H1 (cell line): ENCODE data around the gene NRXN3. TPM values are rescaled to one million over a fixed set of nuclear protein-coding genes. Genes with fewer than 3 reads are reported as not detected.

Experiments used
- CTCF ChIA-PET: fragments of 300-600 bp; sonication (Branson Sonifier 250); formaldehyde crosslinking; loops from one replicate; lab custom pipeline; 2021; ENCODE audit not compliant: partially characterized antibody; lab: Charles Lee
- POLR2A ChIA-PET: fragments of 300-600 bp; sonication (Branson Sonifier 250); formaldehyde crosslinking; loops from one replicate; lab custom pipeline; 2021; ENCODE audit warnings: inconsistent platforms; ENCODE audit not compliant: partially characterized antibody; lab: Charles Lee
- DNase-seq, 2 experiments: peaks; one replicate each; pipeline versions ENCODE4 v3.0.0 to v3.0.0-alpha.2; 2010 to 2022; ENCODE audit warnings: low spot score in 2 of 2, low read depth in 1 of 2, mixed read lengths in 1 of 2
- FAIRE-seq: peaks from 2 replicates; lab custom pipeline; 2011; peaks lifted over from hg19 to GRCh38; lab: Jason Lieb, UNC
- H2AFZ ChIP-seq: 2 replicates; pipeline ENCODE4 v1.8.1; 2012; ENCODE audit warnings: low read length, inconsistent platforms
- H2AK5ac ChIP-seq: 2 replicates; pipeline ENCODE4 v1.6.1; 2013; ENCODE audit warnings: low read depth, low read length
- H2BK120ac ChIP-seq: replicated peaks from 2 replicates; pipeline ENCODE3; 2013; ENCODE audit warnings: low read depth, low read length, inconsistent platforms
- H2BK12ac ChIP-seq: 2 replicates; pipeline ENCODE4 v1.6.1; 2013; ENCODE audit warnings: low read depth, low read length
- H2BK15ac ChIP-seq: 2 replicates; pipeline ENCODE4 v1.6.1; 2013; ENCODE audit warnings: low read length
- H2BK20ac ChIP-seq: 2 replicates; pipeline ENCODE4 v1.6.1; 2013; ENCODE audit warnings: low read length
- H2BK5ac ChIP-seq: 2 replicates; pipeline ENCODE4 v1.6.1; 2013; ENCODE audit warnings: low read depth, low read length
- H3K14ac ChIP-seq: 2 replicates; pipeline ENCODE4 v1.6.1; 2013; ENCODE audit warnings: inconsistent platforms; ENCODE audit not compliant: insufficient read length
- H3K18ac ChIP-seq: 2 replicates; pipeline ENCODE4 v1.6.1; 2013; ENCODE audit warnings: low read length; ENCODE audit errors: extremely low read depth
- H3K23ac ChIP-seq: 2 replicates; pipeline ENCODE4 v1.6.1; 2013; ENCODE audit warnings: inconsistent platforms; ENCODE audit not compliant: insufficient read length
- H3K23me2 ChIP-seq: 2 replicates; pipeline ENCODE4 v1.6.1; 2013; ENCODE audit warnings: low read depth, low read length
- H3K27ac ChIP-seq: 2 replicates; pipeline ENCODE4 v1.6.1; 2011; ENCODE audit warnings: low read depth, low read length, inconsistent platforms
- H3K27me3 ChIP-seq, 4 experiments: replicated peaks in 1 of 4; 1 replicate in 1 of 4; 2 replicates in 3 of 4; pipeline versions ENCODE4 v1.6.1 to v1.8.1; 2011 to 2013; ENCODE audit warnings: low read length in 3 of 4, mild to moderate bottlenecking in 3 of 4, inconsistent platforms in 2 of 4, mixed read lengths in 2 of 4, moderate library complexity in 1 of 4; ENCODE audit not compliant: control insufficient read depth in 3 of 4, insufficient read depth in 3 of 4; ENCODE audit errors: extremely low read depth in 1 of 4
- H3K36me3 ChIP-seq, 4 experiments: 2 replicates each; pipeline versions ENCODE4 v1.6.1 to v1.8.1; 2011 to 2013; ENCODE audit warnings: mild to moderate bottlenecking in 4 of 4, low read length in 3 of 4, moderate library complexity in 2 of 4, control low read depth in 1 of 4, inconsistent platforms in 1 of 4; ENCODE audit not compliant: insufficient read depth in 4 of 4, control insufficient read depth in 2 of 4
- H3K4ac ChIP-seq: replicated peaks from 2 replicates; pipeline ENCODE3; 2013; ENCODE audit warnings: low read length, low read depth, mixed read lengths, inconsistent platforms; ENCODE audit not compliant: insufficient read length
- H3K4me1 ChIP-seq, 4 experiments: replicated peaks in 1 of 4; 1 replicate in 1 of 4; 2 replicates in 3 of 4; pipeline versions ENCODE4 v1.6.1 to v1.8.1; 2011 to 2013; ENCODE audit warnings: low read length in 3 of 4, inconsistent platforms in 2 of 4, mixed read lengths in 1 of 4; ENCODE audit not compliant: insufficient read depth in 4 of 4, control insufficient read depth in 3 of 4
- H3K4me2 ChIP-seq, 2 experiments: 2 replicates each; pipeline versions ENCODE4 v1.6.1 to v1.8.1; 2011 to 2013; ENCODE audit warnings: low read depth in 2 of 2, low read length in 2 of 2, control low read depth in 1 of 2, inconsistent platforms in 1 of 2, mild to moderate bottlenecking in 1 of 2; ENCODE audit not compliant: insufficient read depth in 1 of 2
- H3K4me3 ChIP-seq, 4 experiments: fragments of 200-600, 300-600 bp in 1 of 4; sonication (generic), shearing (Covaris generic), sonication (Bioruptor Twin) in 1 of 4; 2 replicates each; pipeline versions ENCODE4 v1.5.1 to v1.8.1; 2011 to 2016; ENCODE audit warnings: low read length in 4 of 4, low read depth in 3 of 4, control low read depth in 2 of 4, inconsistent platforms in 2 of 4, mild to moderate bottlenecking in 2 of 4, mixed read lengths in 1 of 4, moderate library complexity in 1 of 4; ENCODE audit not compliant: insufficient read depth in 2 of 4; ENCODE audit errors: extremely low read depth in 1 of 4
- H3K56ac ChIP-seq: replicated peaks from 2 replicates; pipeline ENCODE3; 2013; ENCODE audit warnings: low read depth, mild to moderate bottlenecking, mixed read lengths, low read length, inconsistent platforms; ENCODE audit not compliant: insufficient read length
- H3K79me1 ChIP-seq: 2 replicates; pipeline ENCODE4 v1.6.1; 2013; ENCODE audit warnings: low read depth, low read length, control low read depth
- H3K79me2 ChIP-seq, 2 experiments: 2 replicates each; pipeline versions ENCODE4 v1.6.1 to v1.8.1; 2012 to 2013; ENCODE audit warnings: low read length in 2 of 2, mild to moderate bottlenecking in 2 of 2, inconsistent platforms in 1 of 2; ENCODE audit not compliant: insufficient read depth in 2 of 2, control insufficient read depth in 1 of 2
- H3K9ac ChIP-seq, 4 experiments: replicated peaks in 1 of 4; 1 replicate in 1 of 4; 2 replicates in 3 of 4; pipeline versions ENCODE4 v1.6.1 to v1.8.1; 2011 to 2013; ENCODE audit warnings: low read depth in 3 of 4, low read length in 3 of 4, control low read depth in 2 of 4, mild to moderate bottlenecking in 2 of 4, moderate library complexity in 2 of 4, inconsistent platforms in 1 of 4; ENCODE audit errors: extremely low read depth in 1 of 4
- H3K9me3 ChIP-seq, 2 experiments: 2 replicates each; pipeline versions ENCODE4 v1.6.1 to v1.8.1; 2012 to 2013; ENCODE audit warnings: mild to moderate bottlenecking in 2 of 2, moderate library complexity in 2 of 2, control low read depth in 1 of 2, inconsistent platforms in 1 of 2, low read depth in 1 of 2, low read length in 1 of 2, mixed read lengths in 1 of 2; ENCODE audit not compliant: insufficient read depth in 2 of 2
- H4K20me1 ChIP-seq, 2 experiments: replicated peaks in 1 of 2; 2 replicates each; pipeline versions ENCODE3 to v1.8.1; 2011 to 2013; ENCODE audit warnings: inconsistent platforms in 2 of 2, low read length in 2 of 2, mild to moderate bottlenecking in 1 of 2; ENCODE audit not compliant: insufficient read depth in 2 of 2, control insufficient read depth in 1 of 2
- H4K5ac ChIP-seq: 2 replicates; pipeline ENCODE4 v1.6.1; 2013; ENCODE audit warnings: low read length, low read depth, mixed read lengths, inconsistent platforms; ENCODE audit not compliant: insufficient read length
- H4K8ac ChIP-seq: 2 replicates; pipeline ENCODE4 v1.8.0; 2013; ENCODE audit warnings: mild to moderate bottlenecking, moderate library complexity, low read length, inconsistent platforms; ENCODE audit not compliant: insufficient read depth; ENCODE audit errors: extremely low read depth
- H4K91ac ChIP-seq: replicated peaks from 2 replicates; pipeline ENCODE3; 2013; ENCODE audit warnings: low read length, mixed read lengths, inconsistent platforms; ENCODE audit not compliant: insufficient read length
- BACH1 ChIP-seq: IDR thresholded peaks from 2 replicates; pipeline ENCODE4 v1.6.1; 2012; ENCODE audit warnings: low read length, improper control_type of control experiment
- CHD1 ChIP-seq: IDR thresholded peaks from 2 replicates; pipeline ENCODE4 v1.6.1; 2012; ENCODE audit warnings: low read depth, low read length, improper control_type of control experiment
- EZH2 ChIP-seq: fragments of 200-600 bp; sonication (generic); IDR thresholded peaks from 2 replicates; pipeline ENCODE4 v1.7.1; 2012; ENCODE audit warnings: low read depth, mild to moderate bottlenecking, moderate library complexity, low read length, inconsistent platforms; ENCODE audit not compliant: severe bottlenecking
- HDAC6 ChIP-seq: IDR thresholded peaks from one replicate; pipeline ENCODE4 v1.7.1; 2012; ENCODE audit warnings: low read depth, mild to moderate bottlenecking, inconsistent platforms, low read length, moderate library complexity
- KDM5A ChIP-seq: fragments of 200-600 bp; IDR thresholded peaks from 2 replicates; pipeline ENCODE4 v1.7.1; 2012; ENCODE audit warnings: mild to moderate bottlenecking, low read length, inconsistent platforms, mixed read lengths
- NRF1 ChIP-seq: IDR thresholded peaks from 2 replicates; pipeline ENCODE4 v1.6.1; 2011; ENCODE audit warnings: mild to moderate bottlenecking, low read depth, low read length, improper control_type of control experiment
- PHF8 ChIP-seq: fragments of 200-600 bp; sonication (generic); conservative IDR thresholded peaks from 2 replicates; pipeline ENCODE4 v1.7.1; 2012; ENCODE audit warnings: low read depth, mild to moderate bottlenecking, inconsistent platforms, low read length, moderate library complexity
- POLR2A ChIP-seq, 2 experiments: IDR thresholded peaks; 1 replicate in 1 of 2; 2 replicates in 1 of 2; pipeline ENCODE4 v1.6.1; 2011; ENCODE audit warnings: low read depth in 2 of 2, low read length in 2 of 2, mild to moderate bottlenecking in 2 of 2; ENCODE audit errors: control extremely low read depth in 1 of 2
- POLR2AphosphoS5 ChIP-seq: IDR thresholded peaks from 2 replicates; pipeline ENCODE4 v1.6.1; 2011; ENCODE audit warnings: low read depth, low read length
- RXRA ChIP-seq: IDR thresholded peaks from 2 replicates; pipeline ENCODE4 v1.6.1; 2011; ENCODE audit warnings: low read depth, mild to moderate bottlenecking, low read length, moderate library complexity; ENCODE audit not compliant: insufficient read depth
- SAP30 ChIP-seq: fragments of 300-600 bp; sonication (generic); IDR thresholded peaks from 2 replicates; pipeline ENCODE4 v1.7.1; 2012; ENCODE audit warnings: low read length, moderate library complexity, mild to moderate bottlenecking, inconsistent platforms; ENCODE audit not compliant: insufficient read depth, insufficient replicate concordance
- SIX5 ChIP-seq: IDR thresholded peaks from 2 replicates; pipeline ENCODE4 v1.6.1; 2011; ENCODE audit warnings: mild to moderate bottlenecking, low read depth, low read length
- SP1 ChIP-seq: IDR thresholded peaks from 2 replicates; pipeline ENCODE4 v1.6.1; 2011; ENCODE audit warnings: low read depth, low read length
- SRF ChIP-seq: IDR thresholded peaks from 2 replicates; pipeline ENCODE4 v1.6.1; 2011; ENCODE audit warnings: mild to moderate bottlenecking, low read depth, low read length, moderate library complexity
- WGBS, 2 experiments: shearing (Covaris generic) in 1 of 2; methylation state at CpG; one replicate each; pipeline versions ENCODE4 v1.1.6 to v1.1.7; 2013 to 2015; ENCODE audit warnings: low lambda C conversion rate in 2 of 2, mixed read lengths in 2 of 2, inconsistent platforms in 1 of 2, low coverage in 1 of 2, missing lambda C conversion rate in 1 of 2; ENCODE audit not compliant: insufficient replicate concordance in 2 of 2, insufficient coverage in 1 of 2, insufficient read length in 1 of 2; ENCODE audit errors: extremely low coverage in 1 of 2, missing lambda C conversion rate in 1 of 2; 5-methylcytosine and 5-hydroxymethylcytosine counted together
- polyA plus RNA-seq, 7 experiments: library from polyadenylated mRNA; depleted of rRNA in 3 of 7; stranded (reverse) in 5 of 7; unstranded in 2 of 7; fragments of >200 nt in 5 of 7; fragments of 200-250 nt in 2 of 7; gene quantifications; 1 replicate in 5 of 7; 2 replicates in 1 of 7; 4 replicates in 1 of 7; pipeline versions ENCODE4 v1.2.1 to v1.2.3, GENCODE V29; 2011 to 2013; ENCODE audit warnings: missing spikeins in 2 of 7, mixed read lengths in 2 of 7
- total RNA-seq: library from RNA; stranded (reverse); fragmentation: NEBNext Ultra II Directional; extraction: Animal tissue kit (Norgen Biotek cat#: 25700); gene quantifications from 2 replicates; pipeline ENCODE4 v1.2.1, GENCODE V29; 2021
- TF ChIP-seq, protein P1 (sequence below): IDR thresholded peaks from 2 replicates; pipeline ENCODE4 v1.6.1; 2012; ENCODE audit warnings: inconsistent platforms

Gene NRXN3
- total and polyA plus RNA-seq, 2 of the 8 experiments (the other 6 are each of a cell fraction or from before 2014, with no cell fraction given): 2.6 to 4.1 TPM

DNA sequence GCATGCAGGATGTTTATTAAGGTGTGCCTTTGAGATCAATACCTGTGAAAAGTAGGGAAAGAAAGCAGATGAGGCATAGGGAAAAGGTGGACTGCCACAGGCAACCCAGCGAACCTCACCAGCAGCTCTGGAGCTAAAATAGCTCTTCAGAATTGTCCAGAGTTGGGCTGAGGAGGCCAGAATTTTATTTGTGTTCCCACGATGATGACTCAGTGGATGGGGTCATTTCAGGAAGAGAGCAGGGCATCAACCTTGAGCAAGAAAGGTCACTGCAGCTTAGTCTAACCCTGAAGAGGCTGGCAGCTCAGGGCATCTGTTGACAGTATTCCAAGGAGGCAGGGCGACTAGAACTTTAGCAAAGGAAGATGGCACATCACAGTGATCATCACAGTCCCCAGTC is 1345.0 kb downstream of the NRXN3 start:
- Histone ChIP-seq H3K23ac (no peak overlapping the region), H3K9ac (no peak overlapping the region), H3K14ac (no peak overlapping the region), H3K79me1 (no peaks in the 10 kb centered on the region), H3K79me2 (no peaks in the 10 kb centered on the region), H2BK15ac (no peak overlapping the region), H2BK120ac (no peak overlapping the region), H3K36me3 (no peaks in the 10 kb centered on the region), H3K18ac (no peak overlapping the region), H3K4me2 (no peak overlapping the region), H4K5ac (no peak overlapping the region), H3K4me3 (no peak overlapping the region), H4K20me1 (no peaks in the 10 kb centered on the region), H4K8ac (no peak overlapping the region), H3K9me3 (no peaks in the 10 kb centered on the region), H2AK5ac (no peak overlapping the region), H3K27me3 (no peaks in the 10 kb centered on the region), H3K23me2 (no peaks in the 10 kb centered on the region), H3K27ac (no peak overlapping the region), H3K4me1 (peaks cover 0 to 5% (median under 1%) of the 10 kb centered on the region in 4 experiments; a peak in 4 of 7 replicates), H2AFZ (no peak overlapping the region), H2BK20ac (no peak overlapping the region; the same call in 1 of the 2 replicates), H2BK5ac (no peak overlapping the region), H4K91ac (no peak overlapping the region), H3K56ac (no peak overlapping the region), H3K4ac (no peak overlapping the region), H2BK12ac (no peak overlapping the region)
- ChIA-PET POLR2A (no interaction called here), CTCF (no interaction called here)
- no peak for DNase-seq
- no peak for TF ChIP-seq CHD1
- no peak for TF ChIP-seq PHF8
- TF ChIP-seq, protein P1, sequence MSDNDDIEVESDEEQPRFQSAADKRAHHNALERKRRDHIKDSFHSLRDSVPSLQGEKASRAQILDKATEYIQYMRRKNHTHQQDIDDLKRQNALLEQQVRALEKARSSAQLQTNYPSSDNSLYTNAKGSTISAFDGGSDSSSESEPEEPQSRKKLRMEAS: no peak
- no peak for TF ChIP-seq BACH1
- no peak for TF ChIP-seq HDAC6
- no peak for TF ChIP-seq SIX5
- no peak for TF ChIP-seq SAP30
- TF ChIP-seq KDM5A: no peak
- TF ChIP-seq NRF1: no peak
- no peak for TF ChIP-seq POLR2AphosphoS5
- no peak for TF ChIP-seq POLR2A (IDR thresholded peaks at IDR 0.05; ENCODE audit: control extremely low read depth in 1 of 2, low read depth in 2 of 2, low read length in 2 of 2)
- TF ChIP-seq SRF: no peak
- TF ChIP-seq EZH2: no peak
- TF ChIP-seq RXRA: no peak
- no peak for TF ChIP-seq SP1
- no peak for FAIRE-seq
- WGBS, 2 experiments: 81% methylated on average over 3 of the region's 3 CpGs; no CpG with 5 or more reads in 1 of the 2 experiments
